Endothelial cell of hepatic sinusoid (primary cell): Measurements from ENCODE around the gene MTMR11.
"Not testable (repeated sequence)": the region's sequence is repeated elsewhere in the genome, so short reads cannot be mapped to it uniquely, and the experiment has no call there.

Experiments used
- in situ Hi-C: cut with HindIII; loops from 2 replicates; pipeline ENCODE4 v1.10.0; 2017; ENCODE audit warnings: low sequenced_read_pairs

MTMR11 gene

GRCh38 chr1:149903836-149904491, 32.7 kb downstream of the MTMR11 start:
- in situ Hi-C loops: no loop called here

- in situ Hi-C loops: no loop called here
These were observed 37.0 kb downstream of the MTMR11 start, which contains the start of gene BOLA1 for GRCh38 chr1:149899460-149900284. Gene BOLA1 (plus strand): TSS chr1:149899568. CDS start chr1:149900060, 492 bp downstream.

GRCh38 chr1:149896575-149896974, 40.1 kb downstream of the MTMR11 start:
- in situ Hi-C loops: no loop called here

GRCh38 chr1:149888999-149889289, 47.7 kb downstream of the MTMR11 start:
- in situ Hi-C loops: no loop called here

GRCh38 chr1:149888247-149888998, 48.3 kb downstream of the MTMR11 start:
- in situ Hi-C loops: no loop called here

- in situ Hi-C loops: no loop called here
These were observed 49.0 kb downstream of the MTMR11 start for GRCh38 chr1:149887456-149888246.

GRCh38 chr1:149887196-149887455, 49.6 kb downstream of the MTMR11 start:
- in situ Hi-C loops: not testable (repeated sequence)

GRCh38 chr1:149886396-149887195, 50.1 kb downstream of the MTMR11 start:
- in situ Hi-C loops: no loop called here

- in situ Hi-C loops: not testable (repeated sequence)
These were observed 50.6 kb downstream of the MTMR11 start for GRCh38 chr1:149886121-149886395.

- in situ Hi-C loops: no loop called here
These were observed 51.1 kb downstream of the MTMR11 start for GRCh38 chr1:149885339-149886120.

- in situ Hi-C loops: no loop called here
These were observed 52.0 kb downstream of the MTMR11 start for GRCh38 chr1:149884433-149885338.

GRCh38 chr1:149883598-149884247, 53.0 kb downstream of the MTMR11 start:
- in situ Hi-C loops: no loop called here

GRCh38 chr1:149881876-149882275, 54.8 kb downstream of the MTMR11 start:
- in situ Hi-C loops: no loop called here

GRCh38 chr1:149879556-149879955, 57.1 kb downstream of the MTMR11 start:
- in situ Hi-C loops: no loop called here
